Measurements from ENCODE around the gene MPRIP.

MPRIP gene

GRCh38 chr17:17164676-17165075 is 122.4 kb downstream of the MPRIP start:
- DNase-seq (ENCODE audit: low read depth in 1 of 2, low spot score in 1 of 2) = no peak

GRCh38 chr17:17165666-17166308 is 123.5 kb downstream of the MPRIP start:
- no peak for DNase-seq (ENCODE audit: low read depth in 1 of 2, low spot score in 1 of 2)

GRCh38 chr17:17166446-17166845 is 124.2 kb downstream of the MPRIP start:
- no peak for DNase-seq (ENCODE audit: low read depth in 1 of 2, low spot score in 1 of 2)

GRCh38 chr17:17167356-17167755 is 125.1 kb downstream of the MPRIP start:
- DNase-seq (ENCODE audit: low read depth in 1 of 2, low spot score in 1 of 2) = no peak

GRCh38 chr17:17167986-17168385 is 125.7 kb downstream of the MPRIP start:
- no peak for DNase-seq (ENCODE audit: low read depth in 1 of 2, low spot score in 1 of 2)

- DNase-seq (ENCODE audit: low read depth in 1 of 2, low spot score in 1 of 2) = no peak
Measured at GRCh38 chr17:17168401-17168800, 126.1 kb downstream of the MPRIP start.

- no peak for DNase-seq (ENCODE audit: low read depth in 1 of 2, low spot score in 1 of 2)
Measured at GRCh38 chr17:17169396-17169795, 127.1 kb downstream of the MPRIP start.

GRCh38 chr17:17170346-17170985 is 128.2 kb downstream of the MPRIP start:
- DNase-seq (ENCODE audit: low read depth in 1 of 2, low spot score in 1 of 2) = no peak

- no peak for DNase-seq (ENCODE audit: low read depth in 1 of 2, low spot score in 1 of 2)
Measured at GRCh38 chr17:17171186-17171585, 128.9 kb downstream of the MPRIP start.

- no peak for DNase-seq (ENCODE audit: low read depth in 1 of 2, low spot score in 1 of 2)
Measured at GRCh38 chr17:17172001-17172939, 130.0 kb downstream of the MPRIP start.

GRCh38 chr17:17172990-17173389 is 130.7 kb downstream of the MPRIP start:
- no peak for DNase-seq (ENCODE audit: low read depth in 1 of 2, low spot score in 1 of 2)

GRCh38 chr17:17173921-17174320 is 131.7 kb downstream of the MPRIP start:
- no peak for DNase-seq (ENCODE audit: low read depth in 1 of 2, low spot score in 1 of 2)

GRCh38 chr17:17175340-17175739 is 133.1 kb downstream of the MPRIP start:
- no peak for DNase-seq (ENCODE audit: low read depth in 1 of 2, low spot score in 1 of 2)

GRCh38 chr17:17175917-17176316 is 133.7 kb downstream of the MPRIP start:
- DNase-seq (ENCODE audit: low read depth in 1 of 2, low spot score in 1 of 2) = no peak

- DNase-seq (ENCODE audit: low read depth in 1 of 2, low spot score in 1 of 2) = no peak
Measured at GRCh38 chr17:17176341-17176740, 134.1 kb downstream of the MPRIP start.

GRCh38 chr17:17177176-17177575 is 134.9 kb downstream of the MPRIP start:
- no peak for DNase-seq (ENCODE audit: low read depth in 1 of 2, low spot score in 1 of 2)

GRCh38 chr17:17179371-17179827 is 137.1 kb downstream of the MPRIP start:
- DNase-seq (ENCODE audit: low read depth in 1 of 2, low spot score in 1 of 2) = no peak

GRCh38 chr17:17180141-17180603 is 137.9 kb downstream of the MPRIP start:
- DNase-seq (ENCODE audit: low read depth in 1 of 2, low spot score in 1 of 2) = no peak

- DNase-seq (ENCODE audit: low read depth in 1 of 2, low spot score in 1 of 2) = no peak
Measured at GRCh38 chr17:17180741-17181525, 138.7 kb downstream of the MPRIP start.

GRCh38 chr17:17181666-17182597 is 139.7 kb downstream of the MPRIP start:
- DNase-seq (ENCODE audit: low read depth in 1 of 2, low spot score in 1 of 2) = no peak
